Eye (tissue), 1 donor: ENCODE results near the gene AHSA1.

Source experiments
- DNase-seq: peaks from one replicate; pipeline ENCODE4 v3.0.0-alpha.2; 2015

Gene AHSA1

GRCh38 chr14:77474479-77475177 is 16.7 kb downstream of the AHSA1 start:
- DNase-seq, result no peak

DNA sequence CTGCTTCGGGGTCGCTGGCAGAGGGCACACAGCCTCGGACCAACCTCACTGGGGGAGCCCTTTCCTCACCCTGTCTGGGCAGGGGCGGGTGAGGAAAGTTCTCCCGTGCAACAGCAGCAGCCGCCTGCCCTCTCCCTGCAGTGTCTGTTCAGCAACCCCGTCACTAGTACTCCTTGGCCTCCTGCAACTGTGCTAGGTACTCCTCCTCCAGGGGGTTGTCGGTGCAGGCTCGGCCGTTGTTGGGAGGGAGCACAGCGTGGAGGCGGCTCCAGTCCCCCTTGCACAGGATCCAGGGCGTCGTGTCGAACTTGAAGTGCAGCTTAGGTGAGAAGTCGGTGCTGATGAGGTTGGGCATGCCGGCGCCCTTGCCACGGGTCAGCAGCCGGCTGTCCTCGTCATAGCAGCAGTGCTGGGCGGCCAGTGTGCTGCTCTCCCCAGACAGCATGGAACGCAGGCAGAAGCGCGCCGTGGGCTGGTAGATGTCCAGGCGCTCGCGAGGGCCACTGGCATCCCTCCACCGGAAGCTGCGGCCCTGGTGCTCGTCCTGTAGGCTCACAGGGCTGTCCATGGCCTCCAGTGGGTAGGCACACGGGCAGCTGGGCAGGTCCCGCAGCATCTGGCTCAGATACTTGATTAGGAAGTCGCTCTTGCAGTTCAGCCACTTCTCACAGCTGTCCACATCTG is 17.7 kb downstream of the AHSA1 start:
- no peak for DNase-seq

- DNase-seq, result no peak
Observed at GRCh38 chr14:77478029-77478428, 20.1 kb downstream of the AHSA1 start.

GRCh38 chr14:77478796-77479195 is 20.9 kb downstream of the AHSA1 start:
- no peak for DNase-seq

GRCh38 chr14:77482422-77482821 is 24.5 kb downstream of the AHSA1 start:
- DNase-seq, result no peak

GRCh38 chr14:77485256-77485655 is 27.4 kb downstream of the AHSA1 start:
- DNase-seq, result no peak

DNA sequence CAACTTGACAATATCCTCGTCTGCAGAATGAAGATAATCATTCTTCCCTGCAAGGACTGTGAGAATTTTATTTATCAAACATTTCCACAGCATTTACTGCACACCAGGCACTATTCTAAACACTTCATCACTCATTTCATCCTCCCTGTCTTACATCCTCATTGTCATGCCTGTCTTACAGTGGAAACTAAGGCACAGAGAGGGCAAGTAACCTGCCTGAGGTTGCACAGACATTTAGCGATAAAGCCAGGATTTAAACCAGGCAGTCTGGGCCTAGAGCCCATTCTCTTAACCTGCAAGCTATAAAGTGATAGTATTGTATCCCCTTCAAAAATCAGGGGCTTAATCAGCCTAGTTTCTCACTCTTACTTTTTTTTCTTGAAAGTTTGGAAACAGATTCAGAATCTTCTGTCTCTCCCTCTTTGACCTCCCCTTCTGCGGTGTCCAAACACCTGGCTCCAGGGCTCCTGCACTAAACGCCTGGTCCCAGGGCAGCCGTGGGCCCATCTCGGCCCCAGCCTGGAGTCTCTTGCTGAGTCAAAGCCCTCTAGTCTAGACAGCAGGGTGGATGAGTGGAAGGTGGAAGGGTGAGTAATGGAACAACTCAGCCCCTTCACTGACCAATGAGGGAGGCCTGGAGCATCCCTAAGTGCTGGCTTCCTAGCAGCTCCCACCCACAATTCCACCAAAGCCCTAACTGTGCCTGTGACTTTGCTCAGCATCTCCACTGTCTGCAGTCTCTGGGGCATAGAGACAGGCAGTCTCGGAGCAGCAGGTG is 28.2 kb downstream of the AHSA1 start:
- DNase-seq, result no peak

- DNase-seq, result no peak
Observed at GRCh38 chr14:77488558-77488957, 30.7 kb downstream of the AHSA1 start.

DNA sequence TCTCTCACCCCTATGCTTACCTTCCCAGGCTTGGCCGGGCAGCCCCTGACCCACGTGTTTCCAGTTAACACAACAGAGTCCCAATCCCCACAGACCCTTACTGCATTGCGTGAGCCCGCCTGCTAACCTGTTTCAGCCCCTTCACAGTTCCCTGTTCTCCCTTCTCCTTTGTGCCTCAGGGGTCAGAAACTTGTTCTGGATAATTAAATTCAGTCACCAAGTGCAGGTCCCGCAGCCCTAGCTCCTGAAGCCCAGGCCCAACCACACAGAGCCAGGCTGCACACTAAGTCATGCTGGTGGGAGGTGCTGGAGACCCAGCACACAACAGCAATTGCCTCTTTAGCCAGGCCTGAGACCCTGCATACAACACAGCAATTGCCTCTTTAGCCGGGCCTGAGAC is 31.1 kb downstream of the AHSA1 start:
- DNase-seq, result no peak

- DNase-seq, result no peak
Observed at GRCh38 chr14:77490347-77490986, 32.6 kb downstream of the AHSA1 start.

GRCh38 chr14:77491056-77491455 is 33.2 kb downstream of the AHSA1 start:
- DNase-seq, result no peak

GRCh38 chr14:77495334-77495733 is 37.4 kb downstream of the AHSA1 start:
- DNase-seq, result no peak

DNA sequence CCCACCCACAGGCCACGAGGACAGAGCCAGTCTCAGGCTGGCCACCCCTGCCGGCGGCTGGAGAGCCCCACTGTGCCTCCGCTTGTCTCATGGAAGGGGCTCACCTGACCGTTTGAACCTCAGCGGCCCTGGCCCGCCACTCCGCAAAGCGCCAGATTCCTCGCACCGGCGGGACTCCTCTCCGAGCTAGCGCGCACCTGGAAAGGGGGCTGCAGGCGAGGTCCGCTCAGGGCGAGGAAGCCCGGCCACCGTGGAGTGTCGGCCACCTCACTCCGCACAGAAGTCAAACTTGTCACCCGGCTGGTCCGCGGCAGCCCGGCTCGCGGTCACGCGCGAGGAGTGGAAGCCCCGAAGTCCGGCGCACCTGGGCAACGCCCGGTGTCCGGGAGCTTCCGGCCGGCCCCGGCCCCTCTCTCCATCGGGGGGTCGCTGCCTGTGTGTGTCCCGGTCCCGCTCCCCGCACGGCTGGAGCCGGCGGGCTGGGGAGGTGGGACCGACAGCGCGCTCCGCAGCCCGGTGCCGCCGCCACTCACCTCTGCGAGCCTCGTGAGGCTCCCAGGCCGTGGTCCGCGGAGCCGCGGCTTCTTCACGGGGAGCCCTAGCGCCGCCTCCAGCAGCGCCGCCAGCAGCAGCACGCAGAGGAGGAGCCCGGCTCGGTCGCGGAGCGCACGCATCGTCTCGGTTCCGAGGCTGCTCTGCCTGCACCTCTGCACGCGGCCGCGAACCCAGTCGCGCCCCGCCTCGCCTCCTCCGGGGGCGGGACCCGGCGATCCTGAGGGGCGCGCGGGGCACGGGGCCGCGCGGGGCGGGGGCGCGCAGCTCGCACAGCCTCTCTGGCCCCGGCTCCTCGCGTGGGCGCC is 40.5 kb downstream of the AHSA1 start, which contains the start of gene ISM2:
Gene ISM2, minus strand, starts transcription at position 697 of the 860 bp plus-strand sequence. Its CDS starts 23 bp downstream, at position 674.
- peak; percentile 66 for DNase-seq

- peak; percentile 33 for DNase-seq
Observed at GRCh38 chr14:77498984-77499527, 41.2 kb downstream of the AHSA1 start.

- DNase-seq, result no peak
Observed at GRCh38 chr14:77502109-77502782, 44.4 kb downstream of the AHSA1 start.

- no peak for DNase-seq
Observed at GRCh38 chr14:77503138-77503537, 45.2 kb downstream of the AHSA1 start.

- no peak for DNase-seq
Observed at GRCh38 chr14:77505031-77505430, 47.1 kb downstream of the AHSA1 start.

- DNase-seq, result no peak
Observed at GRCh38 chr14:77507762-77508161, 49.9 kb downstream of the AHSA1 start.

DNA sequence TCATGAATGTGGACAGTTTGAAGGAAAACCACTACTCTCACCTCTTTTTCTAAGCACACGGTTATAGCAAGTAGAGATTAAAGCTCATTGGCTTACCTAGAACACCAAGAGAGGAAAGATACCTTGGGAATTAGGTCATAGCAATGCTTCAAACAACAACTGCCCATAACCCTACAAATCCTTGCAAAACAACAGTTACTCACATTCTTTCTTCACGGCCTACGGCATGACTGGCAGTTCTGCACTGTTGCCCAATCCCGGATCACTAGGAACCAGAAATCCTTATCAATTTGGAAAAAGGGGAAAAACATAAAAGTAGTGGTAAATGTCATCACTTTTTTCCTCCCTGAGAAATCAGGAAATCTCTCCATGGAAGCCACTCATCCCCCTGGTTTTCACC is 50.4 kb downstream of the AHSA1 start:
- no peak for DNase-seq

- no peak for DNase-seq
Observed at GRCh38 chr14:77508876-77509275, 51.0 kb downstream of the AHSA1 start.

DNA sequence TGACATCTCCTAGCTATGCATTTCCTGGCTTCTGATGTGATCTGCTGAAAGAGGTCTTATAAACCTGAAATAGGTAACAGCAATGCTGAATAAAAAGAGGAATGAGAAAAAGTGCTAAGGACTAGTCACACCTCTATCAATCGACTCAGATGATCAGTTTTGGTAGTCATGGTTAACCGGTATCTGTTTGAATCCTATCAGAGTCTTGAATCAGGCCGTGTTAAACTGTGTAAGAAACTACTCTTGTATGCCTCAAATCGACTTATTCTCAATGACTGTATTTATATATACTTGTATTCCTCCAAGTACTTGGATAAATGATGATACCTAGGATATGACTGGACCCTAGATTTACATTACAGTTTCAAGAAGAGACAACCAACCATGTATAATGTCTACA is 51.5 kb downstream of the AHSA1 start:
- DNase-seq, result no peak
